Fibroblast of mammary gland (primary cell): ENCODE data around the gene TPMT.

Source experiments
- DNase-seq: peaks from one replicate; pipeline ENCODE4 v3.0.0-alpha.2; 2010; ENCODE audit warnings: low read depth
- H3K4me3 ChIP-seq: 2 replicates; pipeline ENCODE4 v1.5.1; 2011; ENCODE audit warnings: low read depth, mild to moderate bottlenecking, low read length, moderate library complexity; ENCODE audit not compliant: control insufficient read depth
- TF ChIP-seq, protein P1 (sequence below): conservative IDR thresholded peaks from 2 replicates; pipeline ENCODE4 v1.5.1; 2011; ENCODE audit warnings: low read depth, low read length, inconsistent platforms; ENCODE audit not compliant: control insufficient read depth, insufficient read depth

The TPMT gene

GRCh38 chr6:18186033-18186432 lies 31.2 kb upstream of the TPMT start:
- H3K4me3 ChIP-seq: no peak overlapping the region
- TF ChIP-seq, protein P1, sequence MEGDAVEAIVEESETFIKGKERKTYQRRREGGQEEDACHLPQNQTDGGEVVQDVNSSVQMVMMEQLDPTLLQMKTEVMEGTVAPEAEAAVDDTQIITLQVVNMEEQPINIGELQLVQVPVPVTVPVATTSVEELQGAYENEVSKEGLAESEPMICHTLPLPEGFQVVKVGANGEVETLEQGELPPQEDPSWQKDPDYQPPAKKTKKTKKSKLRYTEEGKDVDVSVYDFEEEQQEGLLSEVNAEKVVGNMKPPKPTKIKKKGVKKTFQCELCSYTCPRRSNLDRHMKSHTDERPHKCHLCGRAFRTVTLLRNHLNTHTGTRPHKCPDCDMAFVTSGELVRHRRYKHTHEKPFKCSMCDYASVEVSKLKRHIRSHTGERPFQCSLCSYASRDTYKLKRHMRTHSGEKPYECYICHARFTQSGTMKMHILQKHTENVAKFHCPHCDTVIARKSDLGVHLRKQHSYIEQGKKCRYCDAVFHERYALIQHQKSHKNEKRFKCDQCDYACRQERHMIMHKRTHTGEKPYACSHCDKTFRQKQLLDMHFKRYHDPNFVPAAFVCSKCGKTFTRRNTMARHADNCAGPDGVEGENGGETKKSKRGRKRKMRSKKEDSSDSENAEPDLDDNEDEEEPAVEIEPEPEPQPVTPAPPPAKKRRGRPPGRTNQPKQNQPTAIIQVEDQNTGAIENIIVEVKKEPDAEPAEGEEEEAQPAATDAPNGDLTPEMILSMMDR: no peak
- no peak for DNase-seq

DNA sequence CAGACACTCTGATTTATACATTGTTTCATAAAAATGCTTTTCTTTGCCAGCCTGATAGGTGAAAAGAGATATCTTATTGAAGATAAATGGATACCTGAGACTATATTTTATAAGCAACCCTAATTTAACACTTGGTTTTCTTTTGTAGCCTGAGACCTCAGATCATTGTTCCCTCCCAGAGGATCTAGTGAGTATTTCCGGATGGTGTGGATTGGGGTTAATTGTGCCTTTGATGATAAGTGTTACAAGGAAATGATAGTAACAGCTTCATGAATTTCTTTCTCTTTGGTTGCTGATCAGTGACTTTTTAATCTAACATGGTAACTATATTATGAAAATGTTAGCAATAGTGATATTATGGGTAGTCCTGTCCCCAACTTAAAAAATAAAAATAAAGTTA lies 30.7 kb upstream of the TPMT start:
- TF ChIP-seq, protein P1: no peak
- H3K4me3 ChIP-seq: no peak overlapping the region
- no peak for DNase-seq

DNA sequence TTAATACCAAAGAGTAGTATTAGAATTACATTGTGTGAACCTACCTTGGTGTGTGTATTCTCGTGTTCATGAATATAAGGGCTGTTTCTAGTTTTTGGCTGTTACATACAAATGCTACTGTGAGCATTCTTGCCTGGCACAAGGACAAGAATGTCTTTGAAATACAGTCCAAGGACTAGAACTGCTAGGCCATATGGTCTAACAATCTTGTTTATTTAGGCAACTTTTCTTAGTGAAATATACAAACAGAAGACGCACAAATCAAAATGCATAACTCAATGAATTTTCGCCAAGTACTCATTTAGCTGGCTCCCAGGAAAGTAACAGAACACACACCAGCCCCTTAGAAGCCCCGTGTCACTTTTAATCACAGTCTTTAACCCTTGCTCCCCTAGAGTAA lies 28.9 kb upstream of the TPMT start:
- no peak for DNase-seq
- TF ChIP-seq, protein P1: no peak
- H3K4me3 ChIP-seq: no peak overlapping the region

DNA sequence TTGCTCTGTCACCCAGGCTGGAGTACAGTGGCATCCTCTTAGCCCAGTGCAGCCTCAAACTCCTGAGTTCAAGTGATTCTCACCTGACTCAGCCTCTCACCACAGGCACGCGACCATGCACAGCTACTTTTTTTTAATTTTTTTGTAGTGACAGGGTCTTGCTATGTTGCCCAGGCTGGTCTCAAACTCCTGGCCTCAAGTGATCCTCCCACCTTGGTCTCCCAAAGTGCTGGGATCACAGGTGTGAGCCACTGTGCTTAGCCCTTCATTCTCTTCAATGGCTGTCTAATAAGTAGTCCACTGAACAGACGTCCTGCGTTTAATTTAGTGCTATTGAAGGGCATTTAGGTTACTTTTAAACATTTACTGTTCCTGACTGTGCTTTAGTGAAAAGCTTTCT lies 27.7 kb upstream of the TPMT start:
- TF ChIP-seq, protein P1: no peak
- DNase-seq: no peak
- H3K4me3 ChIP-seq: no peak overlapping the region

DNA sequence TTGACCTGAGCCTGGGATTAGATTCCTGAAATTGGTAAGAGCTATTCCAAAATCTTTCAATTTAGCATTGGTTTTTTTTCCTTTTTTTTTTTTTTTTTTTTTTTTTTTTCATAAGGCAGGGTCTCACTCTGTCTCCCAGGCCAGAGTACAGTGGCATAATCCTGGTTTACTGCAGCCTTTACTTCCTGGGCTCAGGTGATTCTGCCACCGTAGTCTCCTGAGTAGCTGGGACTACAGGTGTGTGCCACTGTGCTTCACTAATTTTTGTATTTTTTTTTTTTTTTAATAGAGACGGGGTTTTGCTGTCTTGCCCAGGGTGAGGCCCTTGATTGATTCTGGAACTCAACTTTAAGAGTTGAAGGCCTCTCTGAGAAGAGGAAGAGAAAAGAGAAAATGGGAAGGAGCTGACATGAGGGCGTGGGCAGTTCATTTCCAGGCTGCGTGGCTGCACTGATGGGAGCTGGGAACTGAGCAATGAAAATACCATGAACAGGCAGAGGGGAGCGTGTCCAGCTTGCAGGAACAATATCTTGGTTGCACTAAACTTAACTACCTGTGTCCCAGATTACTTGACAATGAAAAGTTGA lies 25.0 kb upstream of the TPMT start:
- TF ChIP-seq, protein P1: no peak
- DNase-seq: no peak
- no peak overlapping the region for H3K4me3 ChIP-seq

DNA sequence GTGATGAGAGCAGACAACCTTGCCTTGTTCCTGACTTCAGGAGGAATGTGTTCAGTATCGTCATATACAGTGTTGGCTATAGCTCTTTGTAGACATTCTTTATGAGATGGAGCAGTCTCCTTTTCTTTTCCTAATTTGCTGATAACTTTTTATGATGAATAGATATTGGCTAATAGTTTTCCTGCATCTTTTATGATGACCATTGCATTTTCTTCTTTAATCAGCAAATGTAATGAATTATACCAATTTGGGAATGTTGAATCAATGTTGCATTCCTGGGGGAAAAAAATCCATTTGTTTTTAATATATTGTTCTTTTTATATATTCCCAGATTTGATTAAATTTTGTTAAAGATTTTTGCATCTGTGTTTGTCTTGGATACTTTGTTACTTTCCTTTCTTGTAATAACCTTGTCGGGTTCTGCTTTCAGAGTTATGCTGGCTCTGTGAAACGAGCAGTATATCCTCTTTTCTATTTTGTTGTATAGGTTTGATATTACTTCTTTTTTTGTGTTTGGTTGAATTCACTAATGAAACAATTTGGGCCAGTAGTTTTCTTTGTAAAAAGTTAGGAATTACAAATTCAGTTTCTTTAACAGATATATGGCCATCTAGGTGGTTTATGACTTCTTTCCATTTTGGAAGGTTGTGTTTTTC lies 24.2 kb upstream of the TPMT start:
- TF ChIP-seq, protein P1: no peak
- H3K4me3 ChIP-seq: no peak overlapping the region
- no peak for DNase-seq
